Mucosa of rectum (tissue), 2 donors: ENCODE data around the gene TF.

Source experiments
- H3K27ac ChIP-seq, 2 donors: one replicate each; pipeline ENCODE4 v1.7.0; 2013; ENCODE audit warnings: inconsistent platforms in 2 of 2, low read depth in 2 of 2, low read length in 2 of 2
- H3K27me3 ChIP-seq, 2 donors: one replicate each; pipeline ENCODE4 v1.7.0; 2013; ENCODE audit warnings: low read length in 2 of 2; ENCODE audit not compliant: control insufficient read depth in 2 of 2, insufficient read depth in 2 of 2
- H3K36me3 ChIP-seq, 2 donors: one replicate each; pipeline ENCODE4 v1.7.0; 2013; ENCODE audit warnings: low read length in 2 of 2; ENCODE audit not compliant: control insufficient read depth in 2 of 2, insufficient read depth in 2 of 2
- H3K4me1 ChIP-seq, 2 donors: one replicate each; pipeline ENCODE4 v1.7.0; 2013; ENCODE audit warnings: low read length in 2 of 2, mild to moderate bottlenecking in 1 of 2; ENCODE audit not compliant: control insufficient read depth in 2 of 2, insufficient read depth in 2 of 2
- H3K4me3 ChIP-seq, 2 donors: one replicate each; pipeline ENCODE4 v1.7.0; 2013; ENCODE audit warnings: low read length in 2 of 2
- H3K9ac ChIP-seq, 2 donors: one replicate each; pipeline ENCODE4 v1.7.0; 2013; ENCODE audit warnings: low read length in 2 of 2, low read depth in 1 of 2, mild to moderate bottlenecking in 1 of 2
- H3K9me3 ChIP-seq, 2 donors: one replicate each; pipeline ENCODE4 v1.7.0; 2013; ENCODE audit warnings: low read length in 2 of 2; ENCODE audit not compliant: control insufficient read depth in 2 of 2
- donor health status: healthy.
- donor health status: Normal muscosa, but diverticular disease.

The TF gene

DNA sequence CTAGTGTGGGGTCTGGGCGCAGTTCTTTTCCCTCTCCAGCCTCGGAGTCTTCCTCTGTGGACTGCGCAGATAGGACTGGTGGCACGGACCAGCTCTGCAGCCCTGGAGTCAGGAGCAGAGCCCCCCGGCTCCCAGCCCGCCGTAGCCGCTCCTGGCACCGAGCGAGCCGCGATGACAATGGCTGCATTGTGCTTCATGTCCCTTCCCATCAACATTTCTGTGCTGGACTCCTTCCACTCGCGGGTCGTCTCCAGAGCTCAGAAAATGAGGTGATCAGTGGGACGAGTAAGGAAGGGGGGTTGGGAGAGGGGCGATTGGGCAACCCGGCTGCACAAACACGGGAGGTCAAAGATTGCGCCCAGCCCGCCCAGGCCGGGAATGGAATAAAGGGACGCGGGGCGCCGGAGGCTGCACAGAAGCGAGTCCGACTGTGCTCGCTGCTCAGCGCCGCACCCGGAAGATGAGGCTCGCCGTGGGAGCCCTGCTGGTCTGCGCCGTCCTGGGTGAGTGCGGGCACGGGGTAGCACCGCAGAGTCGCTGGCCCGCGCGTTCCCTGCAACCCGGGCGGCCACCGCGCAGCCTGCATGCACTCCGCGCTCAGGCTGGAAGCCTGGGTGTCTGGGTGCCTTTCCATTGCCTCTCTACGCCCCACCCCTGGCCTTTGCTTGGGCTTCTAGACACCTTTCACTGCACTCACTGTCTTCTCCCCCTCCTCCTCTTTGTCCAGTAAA lies at the start of gene TF:
TSS of gene TF (plus strand) at position 413 of the 731 bp plus-strand sequence. CDS start at position 461, 48 bp downstream.
- Histone ChIP-seq H3K27ac (no peak within 1 kb of the TSS), H3K9me3 (no peaks in the 10 kb centered on the region), H3K4me3 (peak within 1 kb of the TSS in 1 of 2 donors; percentile 24), H3K9ac (no peak within 1 kb of the TSS), H3K27me3 (peaks cover 13 to 26% of the 10 kb centered on the region in 2 donors), H3K4me1 (peaks cover 0 to 4% of the 10 kb centered on the region in 2 donors), H3K36me3 (no peaks in the 10 kb centered on the region)

DNA sequence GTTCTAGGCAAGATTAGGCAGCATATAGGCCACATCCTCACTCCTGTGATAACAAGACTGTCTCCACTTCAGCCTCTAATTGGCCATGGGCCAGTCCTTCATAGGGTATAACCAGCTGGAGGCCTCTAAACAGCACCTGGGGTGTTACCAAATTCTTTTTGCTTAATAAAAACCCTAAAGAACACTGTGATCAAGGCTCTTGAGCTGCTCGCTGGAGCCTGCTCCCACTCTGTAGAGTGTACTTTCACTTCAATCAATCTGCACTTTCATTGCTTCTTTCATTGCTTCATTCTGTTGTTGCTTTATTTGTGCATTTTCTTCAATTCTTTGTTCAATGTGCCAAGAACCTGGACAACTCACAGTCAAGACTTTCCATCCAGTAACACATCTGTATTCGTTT lies 48.2 kb upstream of the TF start:
- H3K4me1 ChIP-seq: no peaks in the 10 kb centered on the region
- no peaks in the 10 kb centered on the region for H3K27me3 ChIP-seq
- no peaks in the 10 kb centered on the region for H3K9me3 ChIP-seq
- no peaks in the 10 kb centered on the region for H3K36me3 ChIP-seq
- no peak overlapping the region for H3K27ac ChIP-seq
- H3K9ac ChIP-seq: no peak overlapping the region
- no peak overlapping the region for H3K4me3 ChIP-seq

DNA sequence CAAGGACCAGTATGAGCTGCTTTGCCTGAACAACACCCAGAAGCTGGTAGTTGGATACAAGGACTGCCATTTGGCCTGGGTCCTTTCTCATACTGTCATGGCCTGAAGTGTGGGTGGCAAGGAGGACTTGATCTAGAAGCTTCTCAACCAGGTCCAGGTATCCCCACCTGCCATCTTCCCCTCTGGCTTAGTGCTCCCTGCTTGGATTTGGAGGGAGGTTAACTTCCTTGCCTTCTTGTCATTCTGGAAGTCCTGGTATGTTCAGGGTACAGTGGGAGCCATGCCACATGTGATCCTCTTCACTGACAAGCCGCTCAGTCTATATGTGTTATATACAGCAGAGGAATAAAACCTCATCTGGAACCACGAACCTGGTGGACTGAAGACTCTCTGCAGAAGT lies 46.7 kb upstream of the TF start:
- Histone ChIP-seq H3K27me3 (no peaks in the 10 kb centered on the region), H3K9me3 (no peaks in the 10 kb centered on the region), H3K4me1 (no peaks in the 10 kb centered on the region), H3K36me3 (no peaks in the 10 kb centered on the region), H3K4me3 (no peak overlapping the region), H3K9ac (no peak overlapping the region), H3K27ac (no peak overlapping the region)

DNA sequence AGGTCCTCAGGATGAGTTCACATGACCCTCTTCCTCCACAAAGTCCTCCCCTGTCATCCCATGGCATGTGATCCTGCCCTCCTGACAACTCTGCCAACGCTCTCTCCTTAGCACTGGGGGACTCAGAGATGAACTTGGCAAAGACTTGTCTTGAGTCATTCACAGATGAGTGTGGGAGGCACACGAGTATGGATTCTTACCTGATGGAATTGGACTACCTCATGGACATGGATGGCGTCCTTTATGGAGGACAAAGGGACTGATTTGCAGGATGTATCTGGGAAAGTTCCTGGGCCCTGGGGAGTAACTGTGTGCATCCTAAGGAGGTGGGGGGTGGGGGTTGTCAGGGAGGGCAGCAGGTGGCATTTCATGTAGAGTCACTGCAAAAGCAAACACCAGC lies 46.3 kb upstream of the TF start:
- Histone ChIP-seq H3K27me3 (no peaks in the 10 kb centered on the region), H3K9me3 (no peaks in the 10 kb centered on the region), H3K9ac (no peak overlapping the region), H3K36me3 (no peaks in the 10 kb centered on the region), H3K4me3 (no peak overlapping the region), H3K4me1 (no peaks in the 10 kb centered on the region), H3K27ac (no peak overlapping the region)

DNA sequence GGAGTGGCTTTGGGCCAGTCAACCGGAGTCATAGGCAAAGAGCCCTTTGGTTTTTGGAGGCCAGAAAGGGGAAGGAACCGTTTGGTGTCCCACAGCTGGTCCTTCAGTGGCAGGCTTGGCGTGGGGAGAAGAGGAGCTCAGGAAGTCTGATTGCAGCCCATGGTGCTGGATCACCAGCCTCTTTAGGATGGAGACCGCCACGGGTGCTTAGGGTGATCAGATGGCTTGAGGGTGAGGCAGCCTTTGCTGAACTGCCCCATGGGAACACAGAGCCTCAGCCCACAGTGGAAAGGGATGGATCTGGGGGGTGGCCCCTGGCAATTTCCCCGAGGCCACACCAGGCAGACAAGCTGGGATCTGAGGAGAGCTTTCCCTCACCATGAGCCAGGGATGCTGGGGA lies 45.8 kb upstream of the TF start:
- no peak overlapping the region for H3K4me3 ChIP-seq
- no peaks in the 10 kb centered on the region for H3K9me3 ChIP-seq

DNA sequence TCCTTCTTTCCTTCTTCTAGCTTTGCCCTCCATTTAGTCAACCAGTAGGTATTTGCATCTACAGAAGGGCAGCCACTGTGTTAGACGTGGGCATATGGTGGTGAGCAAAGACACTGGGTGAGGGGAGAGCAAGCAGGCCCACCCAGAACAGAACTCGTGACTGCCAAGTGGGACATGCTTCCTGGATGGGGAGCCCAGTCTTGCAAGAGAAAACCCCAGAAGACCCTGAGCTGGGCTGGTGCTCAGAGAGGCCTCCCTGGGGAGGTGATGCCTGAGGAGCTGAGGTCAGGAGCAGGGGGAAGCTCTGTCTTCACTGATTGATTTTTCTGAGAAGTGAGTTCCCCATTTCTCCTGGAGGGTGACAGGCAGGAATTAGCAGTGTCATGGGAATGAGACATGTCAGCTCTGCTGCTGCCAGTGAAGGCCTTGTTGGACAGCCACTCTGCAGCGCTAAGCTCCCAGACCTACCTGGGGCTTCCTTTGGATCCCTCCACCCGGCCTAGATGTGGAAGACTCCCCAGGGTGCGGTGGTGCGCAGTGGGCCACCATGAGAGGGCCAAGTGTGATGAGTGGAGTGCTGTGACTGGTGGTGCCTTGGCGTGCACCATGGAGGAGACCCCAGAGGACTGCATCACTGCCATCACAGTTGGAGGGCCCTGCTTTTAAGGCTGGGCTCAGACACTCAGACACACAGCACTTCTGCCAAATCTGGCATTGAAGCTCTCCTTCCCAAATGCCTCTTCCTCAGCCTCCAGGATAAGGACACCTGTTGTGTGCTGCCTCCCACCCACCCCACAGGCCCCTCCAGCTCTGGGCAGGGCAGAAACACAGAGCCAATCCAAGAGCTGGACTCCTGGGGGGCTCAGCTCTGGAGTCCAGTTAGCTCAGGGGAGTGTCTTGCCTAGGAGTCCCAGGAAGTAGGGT lies 44.5 kb upstream of the TF start:
- no peaks in the 10 kb centered on the region for H3K4me1 ChIP-seq
- H3K27ac ChIP-seq: no peak overlapping the region
- H3K27me3 ChIP-seq: no peaks in the 10 kb centered on the region
- H3K9ac ChIP-seq: no peak overlapping the region
- no peak overlapping the region for H3K4me3 ChIP-seq
- no peaks in the 10 kb centered on the region for H3K36me3 ChIP-seq
- no peaks in the 10 kb centered on the region for H3K9me3 ChIP-seq

More for the DNA sequence above, 45.8 kb upstream of the TF start:
- no peak overlapping the region for H3K27ac ChIP-seq
- no peaks in the 10 kb centered on the region for H3K27me3 ChIP-seq
- no peaks in the 10 kb centered on the region for H3K36me3 ChIP-seq
- H3K4me1 ChIP-seq: no peaks in the 10 kb centered on the region
- H3K9ac ChIP-seq: no peak overlapping the region

DNA sequence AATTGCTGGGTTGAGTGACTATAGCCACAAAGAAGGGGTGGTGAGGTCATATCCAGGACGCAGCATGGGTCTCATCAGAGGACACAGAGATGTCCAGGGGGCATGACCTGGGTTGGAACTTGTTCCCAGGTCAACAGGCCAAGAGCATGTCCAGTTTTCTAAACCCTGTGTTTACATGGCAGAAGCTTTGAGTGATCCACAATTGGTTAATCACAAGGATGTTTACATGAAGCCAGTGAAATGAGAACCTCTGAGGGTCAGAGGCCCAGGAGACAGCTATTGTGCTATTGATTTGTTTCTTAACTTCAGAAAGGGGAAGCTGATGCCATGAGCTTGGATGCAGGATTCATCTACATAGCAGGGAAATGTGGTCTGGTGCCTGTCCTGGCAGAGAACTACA lies 42.3 kb upstream of the TF start:
- no peaks in the 10 kb centered on the region for H3K27me3 ChIP-seq
- H3K9ac ChIP-seq: no peak overlapping the region
- H3K9me3 ChIP-seq: no peaks in the 10 kb centered on the region
- H3K4me3 ChIP-seq: no peak overlapping the region
- no peaks in the 10 kb centered on the region for H3K4me1 ChIP-seq
- H3K27ac ChIP-seq: no peak overlapping the region
- no peaks in the 10 kb centered on the region for H3K36me3 ChIP-seq

DNA sequence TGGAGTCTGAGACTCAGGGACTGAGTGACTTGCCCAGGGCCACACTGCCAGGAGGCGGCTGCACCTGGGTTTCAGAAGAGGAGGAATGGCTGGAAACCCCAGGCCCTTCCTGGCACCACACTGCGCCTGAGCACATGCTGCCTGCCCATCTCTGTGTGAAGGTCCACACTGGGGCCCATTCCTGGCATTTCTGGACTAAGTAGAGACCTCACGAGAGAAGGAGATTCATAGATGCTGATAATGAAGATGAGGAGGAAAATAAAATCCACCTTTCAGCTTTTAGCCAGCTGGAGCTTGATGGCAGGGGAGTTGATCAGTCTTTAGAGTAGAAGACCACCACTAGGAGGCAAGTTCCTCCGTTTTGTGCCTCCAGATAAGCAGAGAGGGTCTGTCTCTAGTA lies 40.2 kb upstream of the TF start:
- H3K9me3 ChIP-seq: no peaks in the 10 kb centered on the region
- no peaks in the 10 kb centered on the region for H3K4me1 ChIP-seq
- no peaks in the 10 kb centered on the region for H3K27me3 ChIP-seq
- no peak overlapping the region for H3K4me3 ChIP-seq
- no peak overlapping the region for H3K9ac ChIP-seq
- no peak overlapping the region for H3K27ac ChIP-seq
- no peaks in the 10 kb centered on the region for H3K36me3 ChIP-seq

DNA sequence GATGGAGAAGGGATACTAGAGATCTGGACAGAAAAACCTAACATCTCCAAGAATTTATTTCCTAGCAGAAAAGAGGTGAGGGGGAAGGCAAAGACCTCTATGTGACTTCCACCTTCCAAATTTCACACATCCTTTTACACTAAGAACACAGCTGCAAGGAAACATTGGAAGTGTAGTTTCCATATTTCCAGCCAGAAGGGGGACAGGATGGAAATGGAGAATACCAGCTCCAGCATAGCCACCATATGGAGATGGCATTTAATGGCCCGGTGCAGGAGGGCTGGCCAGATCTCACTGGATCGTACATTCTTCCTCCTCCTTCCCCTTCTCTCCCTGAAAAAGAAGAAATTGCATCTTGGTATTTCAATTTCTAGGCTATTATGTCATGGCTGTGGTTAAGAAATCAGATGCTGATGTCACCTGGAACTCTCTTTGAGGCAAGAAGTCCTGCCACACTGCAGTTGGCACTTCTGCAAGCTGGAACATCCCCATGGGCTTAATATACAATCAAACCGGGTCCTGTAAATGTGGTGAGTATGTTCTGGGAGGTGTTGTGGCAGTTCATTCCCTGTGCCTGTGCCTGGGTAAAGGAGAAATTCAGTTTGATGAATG lies 36.9 kb upstream of the TF start:
- H3K27me3 ChIP-seq: no peaks in the 10 kb centered on the region

DNA sequence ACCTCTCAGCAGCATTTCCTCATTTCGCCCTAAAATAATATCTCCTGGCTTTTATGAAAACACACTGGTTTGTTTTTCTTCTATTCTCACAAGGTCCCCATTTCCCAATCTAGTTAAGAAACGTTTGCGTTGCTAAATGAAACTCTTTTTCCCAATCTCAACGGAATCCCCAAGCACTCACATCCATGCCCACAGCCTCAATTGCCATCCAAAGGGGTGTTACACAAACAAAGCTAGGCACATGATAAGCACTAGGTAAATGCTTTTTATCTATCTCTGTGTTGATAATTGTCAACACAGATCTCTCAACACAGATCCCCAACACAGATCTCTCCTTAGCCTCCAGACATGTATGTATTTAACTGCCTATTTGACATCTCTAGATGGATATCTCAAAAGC lies 35.2 kb upstream of the TF start:
- no peak overlapping the region for H3K9ac ChIP-seq
- H3K36me3 ChIP-seq: no peaks in the 10 kb centered on the region
- H3K4me3 ChIP-seq: no peak overlapping the region
- no peaks in the 10 kb centered on the region for H3K27me3 ChIP-seq
- H3K9me3 ChIP-seq: no peaks in the 10 kb centered on the region
- no peak overlapping the region for H3K27ac ChIP-seq
- H3K4me1 ChIP-seq: no peaks in the 10 kb centered on the region

More for the DNA sequence above, 36.9 kb upstream of the TF start:
- Histone ChIP-seq H3K27ac (no peak overlapping the region), H3K4me3 (no peak overlapping the region), H3K9ac (no peak overlapping the region), H3K4me1 (no peaks in the 10 kb centered on the region), H3K9me3 (no peaks in the 10 kb centered on the region), H3K36me3 (no peaks in the 10 kb centered on the region)
